H9 (cell line): Measurements from ENCODE around the gene UBAC2. TPM values are rescaled to one million over a fixed set of nuclear protein-coding genes. Genes with fewer than 3 reads are reported as not detected.

Experiments
- DNase-seq: peaks from one replicate; pipeline ENCODE4 v3.0.0-alpha.2; 2017
- H2AFZ ChIP-seq: one replicate; pipeline ENCODE4 v1.6.1; 2013; ENCODE audit warnings: mild to moderate bottlenecking, low read length, control low read depth, moderate library complexity
- H2AK5ac ChIP-seq: 2 replicates; pipeline ENCODE4 v1.6.1; 2013; ENCODE audit warnings: low read length, control low read depth, mixed read lengths; ENCODE audit not compliant: insufficient read length
- H2BK120ac ChIP-seq: one replicate; pipeline ENCODE4 v1.6.1; 2013; ENCODE audit warnings: low read depth, mild to moderate bottlenecking, low read length, control low read depth, inconsistent platforms; ENCODE audit not compliant: poor library complexity, severe bottlenecking
- H2BK12ac ChIP-seq: 2 replicates; pipeline ENCODE4 v1.6.1; 2013; ENCODE audit warnings: low read length, control low read depth, mixed read lengths, low read depth; ENCODE audit not compliant: insufficient read length
- H2BK15ac ChIP-seq: 2 replicates; pipeline ENCODE4 v1.6.1; 2013; ENCODE audit warnings: low read depth, low read length, control low read depth
- H2BK20ac ChIP-seq: one replicate; pipeline ENCODE4 v1.6.1; 2013; ENCODE audit warnings: low read depth, mild to moderate bottlenecking, low read length, control low read depth, inconsistent platforms; ENCODE audit not compliant: poor library complexity, severe bottlenecking
- H2BK5ac ChIP-seq: 2 replicates; pipeline ENCODE4 v1.6.1; 2013; ENCODE audit warnings: low read length, control low read depth, mixed read lengths; ENCODE audit not compliant: insufficient read length
- H3K14ac ChIP-seq: 2 replicates; pipeline ENCODE4 v1.6.1; 2013; ENCODE audit warnings: low read length, control low read depth; ENCODE audit not compliant: insufficient read depth
- H3K18ac ChIP-seq: 2 replicates; pipeline ENCODE4 v1.6.1; 2013; ENCODE audit warnings: low read depth, mild to moderate bottlenecking, mixed read lengths, low read length, control low read depth; ENCODE audit not compliant: insufficient read length
- H3K23ac ChIP-seq: 2 replicates; pipeline ENCODE4 v1.6.1; 2013; ENCODE audit warnings: low read length, control low read depth, mixed read lengths, low read depth; ENCODE audit not compliant: insufficient read length
- H3K23me2 ChIP-seq: 2 replicates; pipeline ENCODE4 v1.6.1; 2013; ENCODE audit warnings: low read depth, mild to moderate bottlenecking, mixed read lengths, low read length, control low read depth; ENCODE audit not compliant: insufficient read length, poor library complexity, severe bottlenecking
- H3K27ac ChIP-seq: 2 replicates; pipeline ENCODE4 v1.5.1; 2013; ENCODE audit warnings: low read length, control low read depth, mixed read lengths, low read depth; ENCODE audit not compliant: insufficient read length
- H3K27me3 ChIP-seq: 2 replicates; pipeline ENCODE4 v1.6.1; 2013; ENCODE audit warnings: low read length, control low read depth, inconsistent platforms; ENCODE audit not compliant: insufficient read depth
- H3K4ac ChIP-seq: 2 replicates; pipeline ENCODE4 v1.6.1; 2013; ENCODE audit warnings: low read depth, mild to moderate bottlenecking, control low read depth, inconsistent platforms, low read length, moderate library complexity
- H3K4me1 ChIP-seq: 2 replicates; pipeline ENCODE4 v1.6.1; 2013; ENCODE audit warnings: low read length, control low read depth, inconsistent platforms; ENCODE audit not compliant: insufficient read depth
- H3K4me2 ChIP-seq: 2 replicates; pipeline ENCODE4 v1.6.1; 2013; ENCODE audit warnings: low read length, control low read depth, mixed read lengths; ENCODE audit not compliant: insufficient read length, insufficient read depth
- H3K56ac ChIP-seq: 2 replicates; pipeline ENCODE4 v1.6.1; 2013; ENCODE audit warnings: low read depth, mild to moderate bottlenecking, mixed read lengths, low read length, control low read depth; ENCODE audit not compliant: insufficient read length
- H3K79me1 ChIP-seq: 2 replicates; pipeline ENCODE4 v1.6.1; 2013; ENCODE audit warnings: low read depth, mild to moderate bottlenecking, moderate library complexity, low read length, control low read depth, inconsistent platforms; ENCODE audit not compliant: insufficient read depth, poor library complexity, severe bottlenecking
- H3K79me2 ChIP-seq: 2 replicates; pipeline ENCODE4 v1.6.1; 2013; ENCODE audit warnings: low read length, control low read depth, inconsistent platforms; ENCODE audit not compliant: insufficient read depth
- H3K9ac ChIP-seq: 2 replicates; pipeline ENCODE4 v1.6.1; 2013; ENCODE audit warnings: low read length, control low read depth, mixed read lengths; ENCODE audit not compliant: insufficient read length; ENCODE audit errors: extremely low read depth
- H3K9me3 ChIP-seq: one replicate; pipeline ENCODE4 v1.6.1; 2013; ENCODE audit warnings: low read depth, low read length, inconsistent platforms; ENCODE audit not compliant: control insufficient read depth
- H3T11ph ChIP-seq: one replicate; pipeline ENCODE4 v1.6.1; 2013; ENCODE audit warnings: mild to moderate bottlenecking, low read length, control low read depth, inconsistent platforms
- H4K20me1 ChIP-seq: one replicate; pipeline ENCODE4 v1.6.1; 2013; ENCODE audit not compliant: control insufficient read depth, insufficient read length, insufficient read depth
- H4K5ac ChIP-seq: 2 replicates; pipeline ENCODE4 v1.6.1; 2013; ENCODE audit warnings: low read depth, mild to moderate bottlenecking, mixed read lengths, low read length, control low read depth; ENCODE audit not compliant: insufficient read length
- H4K8ac ChIP-seq: replicated peaks from 2 replicates; pipeline ENCODE4 v1.6.1; 2013; ENCODE audit warnings: low read length, control low read depth, mixed read lengths, low read depth; ENCODE audit not compliant: insufficient read length
- H4K91ac ChIP-seq: 2 replicates; pipeline ENCODE4 v1.6.1; 2013; ENCODE audit warnings: low read depth, mild to moderate bottlenecking, moderate library complexity, mixed read lengths, low read length, control low read depth; ENCODE audit not compliant: insufficient read length
- H3K27ac Mint-ChIP-seq, 3 experiments: 2 replicates in 2 of 3; 3 replicates in 1 of 3; pipeline ENCODE4 v1.8.0; 2020 to 2021; ENCODE audit warnings: mixed read lengths in 3 of 3, mild to moderate bottlenecking in 1 of 3, moderate library complexity in 1 of 3
- H3K27me3 Mint-ChIP-seq: 2 replicates; pipeline ENCODE4 v1.8.0; 2021; ENCODE audit warnings: low read depth, mild to moderate bottlenecking, moderate library complexity, mixed read lengths
- H3K36me3 Mint-ChIP-seq, 3 experiments: 2 replicates in 2 of 3; 3 replicates in 1 of 3; pipeline ENCODE4 v1.8.0; 2020 to 2021; ENCODE audit warnings: low read depth in 3 of 3, mixed read lengths in 3 of 3; ENCODE audit not compliant: insufficient read depth in 1 of 3
- H3K4me1 Mint-ChIP-seq, 2 experiments: 2 replicates each; pipeline ENCODE4 v1.8.0; 2020; ENCODE audit warnings: mixed read lengths in 2 of 2
- H3K4me3 Mint-ChIP-seq, 2 experiments: 2 replicates in 1 of 2; 3 replicates in 1 of 2; pipeline ENCODE4 v1.8.0; 2020 to 2021; ENCODE audit warnings: mild to moderate bottlenecking in 2 of 2, mixed read lengths in 2 of 2, moderate library complexity in 1 of 2
- H3K9me3 Mint-ChIP-seq, 2 experiments: 2 replicates in 1 of 2; 3 replicates in 1 of 2; pipeline ENCODE4 v1.8.0; 2020; ENCODE audit warnings: mild to moderate bottlenecking in 2 of 2, mixed read lengths in 2 of 2, moderate library complexity in 1 of 2
- CTCF ChIP-seq: fragments of 200-600 bp; sonication (generic); conservative IDR thresholded peaks from 3 replicates; pipeline ENCODE4 v1.8.0; 2021; ENCODE audit warnings: antibody characterized with exemption, mild to moderate bottlenecking
- WGBS: extraction: QIAGEN DNeasy Blood & Tissue Kit; methylation state at CpG from one replicate; pipeline ENCODE4 v1.1.7; 2013; ENCODE audit warnings: missing lambda C conversion rate, low lambda C conversion rate, mixed read lengths; ENCODE audit not compliant: insufficient read length; ENCODE audit errors: extremely low coverage; 5-methylcytosine and 5-hydroxymethylcytosine counted together
- total RNA-seq: library from RNA; stranded (reverse); gene quantifications from 2 replicates; pipeline ENCODE4 v1.2.1, GENCODE V29; 2021

The UBAC2 gene
- total RNA-seq, 1 experiment from 2014 or later: 52.3 TPM

- Histone ChIP-seq H3K4me2 (no peak overlapping the region), H3K4me1 (no peaks in the 10 kb centered on the region), H3K23me2 (no peaks in the 10 kb centered on the region), H3K18ac (no peak overlapping the region), H4K8ac (no peak overlapping the region), H3K56ac (no peak overlapping the region), H3T11ph (no peak overlapping the region), H2AFZ (no peak overlapping the region), H3K14ac (no peak overlapping the region), H3K23ac (no peak overlapping the region), H2AK5ac (no peak overlapping the region), H2BK120ac (no peak overlapping the region), H4K91ac (no peak overlapping the region), H3K27me3 (no peaks in the 10 kb centered on the region), H2BK5ac (no peak overlapping the region), H2BK20ac (no peak overlapping the region), H4K5ac (no peak overlapping the region), H2BK12ac (no peak overlapping the region), H3K79me2 (no peaks in the 10 kb centered on the region), H3K27ac (no peak overlapping the region), H3K9me3 (no peaks in the 10 kb centered on the region), H4K20me1 (no peaks in the 10 kb centered on the region), H3K4ac (no peak overlapping the region), H2BK15ac (no peak overlapping the region), H3K79me1 (no peaks in the 10 kb centered on the region), H3K9ac (no peak overlapping the region)
- no peak overlapping the region for H3K4me3 Mint-ChIP-seq
- peaks cover 0 to 2% (median 0%) of the 10 kb centered on the region in 3 experiments; a peak in 2 of 7 replicates for H3K36me3 Mint-ChIP-seq
- no CpG with 5 or more reads among the region's 2 CpGs for WGBS
- H3K27me3 Mint-ChIP-seq: no peaks in the 10 kb centered on the region
- H3K27ac Mint-ChIP-seq: peak overlapping the region in 1 of 3 experiments; percentile 1; a peak in 1 of 7 replicates
- no peaks in the 10 kb centered on the region for H3K9me3 Mint-ChIP-seq
- peaks cover 0 to 5% of the 10 kb centered on the region in 2 experiments; a peak in 1 of 4 replicates for H3K4me1 Mint-ChIP-seq
- no peak for DNase-seq
- no peak for TF ChIP-seq CTCF
Measured at GRCh38 chr13:99289271-99289670, 88.6 kb downstream of the UBAC2 start.
